Measurements from ENCODE around the gene THYN1. TPM values are rescaled to one million over a fixed set of nuclear protein-coding genes. Genes with fewer than 3 reads are reported as not detected.

Gene THYN1
- total RNA-seq, 1 experiment from 2014 or later, result 33.6 TPM

GRCh38 chr11:134273317-134273712 lies 20.2 kb upstream of the THYN1 start:
- Histone ChIP-seq H3K36me3 (ENCODE audit: control insufficient read depth, insufficient read depth, low read length) (no peaks in the 10 kb centered on the region), H3K4me1 (ENCODE audit: control insufficient read depth, insufficient read depth, low read length) (0 out of 2 replicates have a peak, but pooled peaks cover 2% of the 10 kb centered on the region), H3K27me3 (ENCODE audit: control insufficient read depth, insufficient read depth, low read length) (peaks cover 44% of the 10 kb centered on the region), H3K4me3 (ENCODE audit: low read depth in 2 of 2, low read length in 2 of 2) (no peak overlapping the region), H3K27ac (ENCODE audit: low read length) (no peak overlapping the region), H3K9me3 (ENCODE audit: control insufficient read depth, insufficient read depth, low read depth, low read length) (no peaks in the 10 kb centered on the region)
- ATAC-seq (no peak), DNase-seq (ENCODE audit: low read depth, low spot score) (no peak)
- ChIA-PET CTCF (interaction anchor here (1.5 kb wide), 1 partner anchor 11 kb away, joined by 6 read pairs; no protein-coding TSS in a partner anchor), POLR2A (interaction anchor here (0.7 kb wide), 1 partner anchor 93 kb away, joined by 4 read pairs; no protein-coding TSS in a partner anchor)
- intact Hi-C loops (cut with micrococcal nuclease; ENCODE audit: unreplicated experiment), result no loop called here
- no TSS peak for BruUV-seq (replicated peaks)
- in situ Hi-C loops (cut with HindIII; ENCODE audit: low pct_unique_long_range_greater_than_20kb, low sequenced_read_pairs), result no loop called here
- TF ChIP-seq POLR2AphosphoS5 (IDR thresholded peaks at IDR 0.05; ENCODE audit: low read depth, low read length), result no peak
- TF ChIP-seq SIN3A (IDR thresholded peaks at IDR 0.05; ENCODE audit: borderline replicate concordance, insufficient read depth, low read depth, low read length), result no peak
- no peak for TF ChIP-seq CTCF (IDR thresholded peaks at IDR 0.05)
- TF ChIP-seq REST (IDR thresholded peaks at IDR 0.05; ENCODE audit: insufficient read depth in 1 of 2, low read depth in 2 of 2, low read length in 1 of 2), result no peak
- no peak for TF ChIP-seq TCF7L2 (IDR thresholded peaks at IDR 0.05; ENCODE audit: low read depth, low read length)

GRCh38 chr11:134272381-134273316 lies 19.5 kb upstream of the THYN1 start:
- TF ChIP-seq CTCF (IDR thresholded peaks at IDR 0.05) (no peak), POLR2AphosphoS5 (IDR thresholded peaks at IDR 0.05; ENCODE audit: low read depth, low read length) (no peak), SIN3A (IDR thresholded peaks at IDR 0.05; ENCODE audit: borderline replicate concordance, insufficient read depth, low read depth, low read length) (no peak), REST (IDR thresholded peaks at IDR 0.05; ENCODE audit: insufficient read depth in 1 of 2, low read depth in 2 of 2, low read length in 1 of 2) (no peak), TCF7L2 (IDR thresholded peaks at IDR 0.05; ENCODE audit: low read depth, low read length) (no peak)
- Histone ChIP-seq H3K4me3 (ENCODE audit: low read depth in 2 of 2, low read length in 2 of 2) (no peak overlapping the region), H3K9me3 (ENCODE audit: control insufficient read depth, insufficient read depth, low read depth, low read length) (no peaks in the 10 kb centered on the region), H3K27ac (ENCODE audit: low read length) (no peak overlapping the region), H3K27me3 (ENCODE audit: control insufficient read depth, insufficient read depth, low read length) (peaks cover 40% of the 10 kb centered on the region), H3K36me3 (ENCODE audit: control insufficient read depth, insufficient read depth, low read length) (no peaks in the 10 kb centered on the region), H3K4me1 (ENCODE audit: control insufficient read depth, insufficient read depth, low read length) (0 out of 2 replicates have a peak, but pooled peaks cover 2% of the 10 kb centered on the region)
- no peak for ATAC-seq
- POLR2A ChIA-PET, result no interaction called here
- intact Hi-C loops (cut with micrococcal nuclease; ENCODE audit: unreplicated experiment), result no loop called here
- CTCF ChIA-PET, result interaction anchor here (1.5 kb wide), 1 partner anchor 11 kb away, joined by 6 read pairs; no protein-coding TSS in a partner anchor
- no peak for DNase-seq (ENCODE audit: low read depth, low spot score)
- BruUV-seq (replicated peaks), result no TSS peak
- in situ Hi-C loops (cut with HindIII; ENCODE audit: low pct_unique_long_range_greater_than_20kb, low sequenced_read_pairs), result no loop called here

All from Panc1 (cell line).